ENCODE results near the gene B9D1. TPM values are rescaled to one million over a fixed set of nuclear protein-coding genes. Genes with fewer than 3 reads are reported as not detected.

The B9D1 gene
- total RNA-seq, 1 donor from 2014 or later, result 9.4 TPM

DNA sequence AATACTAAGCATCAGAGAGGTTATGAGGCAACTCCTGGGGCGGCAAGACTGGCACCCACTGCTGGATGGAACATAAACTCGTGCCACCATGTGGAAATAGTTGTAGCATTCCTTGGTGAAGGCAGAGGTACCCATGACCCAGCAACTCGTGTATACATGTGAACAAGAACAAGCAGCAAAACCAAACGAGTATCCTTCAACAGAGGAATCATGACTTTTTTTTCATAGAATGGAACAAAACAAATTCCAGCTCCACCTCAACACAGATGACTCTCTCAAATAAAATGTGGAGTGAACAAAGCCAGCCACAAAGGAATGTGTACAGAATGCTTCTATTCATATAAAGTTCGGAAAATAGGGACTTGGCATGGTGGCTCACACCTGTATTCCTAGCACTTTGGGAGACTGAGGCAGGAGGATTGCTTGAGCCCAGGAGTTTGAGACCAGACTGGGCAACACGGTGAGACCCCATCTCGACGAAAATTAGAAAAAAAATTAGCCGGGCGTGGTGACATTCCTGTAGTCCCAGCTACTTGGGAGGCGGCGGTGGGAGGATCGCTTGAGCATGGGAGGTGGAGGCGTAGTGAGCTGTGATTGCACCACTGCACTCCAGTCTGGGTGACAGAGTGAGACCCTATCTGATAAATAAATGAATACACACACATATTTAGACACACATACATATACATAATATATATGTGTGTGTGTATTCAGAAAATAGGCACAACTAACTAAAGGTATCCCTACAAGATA lies 35.3 kb downstream of the B9D1 start:
- peaks cover 8% of the 10 kb centered on the region for H3K36me3 Mint-ChIP-seq (ENCODE audit: low read depth)
- no peak overlapping the region for H3K27ac Mint-ChIP-seq (ENCODE audit: unreplicated experiment)
- TF ChIP-seq, protein P1, sequence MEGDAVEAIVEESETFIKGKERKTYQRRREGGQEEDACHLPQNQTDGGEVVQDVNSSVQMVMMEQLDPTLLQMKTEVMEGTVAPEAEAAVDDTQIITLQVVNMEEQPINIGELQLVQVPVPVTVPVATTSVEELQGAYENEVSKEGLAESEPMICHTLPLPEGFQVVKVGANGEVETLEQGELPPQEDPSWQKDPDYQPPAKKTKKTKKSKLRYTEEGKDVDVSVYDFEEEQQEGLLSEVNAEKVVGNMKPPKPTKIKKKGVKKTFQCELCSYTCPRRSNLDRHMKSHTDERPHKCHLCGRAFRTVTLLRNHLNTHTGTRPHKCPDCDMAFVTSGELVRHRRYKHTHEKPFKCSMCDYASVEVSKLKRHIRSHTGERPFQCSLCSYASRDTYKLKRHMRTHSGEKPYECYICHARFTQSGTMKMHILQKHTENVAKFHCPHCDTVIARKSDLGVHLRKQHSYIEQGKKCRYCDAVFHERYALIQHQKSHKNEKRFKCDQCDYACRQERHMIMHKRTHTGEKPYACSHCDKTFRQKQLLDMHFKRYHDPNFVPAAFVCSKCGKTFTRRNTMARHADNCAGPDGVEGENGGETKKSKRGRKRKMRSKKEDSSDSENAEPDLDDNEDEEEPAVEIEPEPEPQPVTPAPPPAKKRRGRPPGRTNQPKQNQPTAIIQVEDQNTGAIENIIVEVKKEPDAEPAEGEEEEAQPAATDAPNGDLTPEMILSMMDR (IDR thresholded peaks at IDR 0.05), result no peak
- H3K4me1 Mint-ChIP-seq (ENCODE audit: low read depth), result peaks cover 29% of the 10 kb centered on the region
- H3K9me3 Mint-ChIP-seq (ENCODE audit: low read depth), result peaks cover 7% of the 10 kb centered on the region
- no peak for DNase-seq (ENCODE audit: low spot score)
- no peaks in the 10 kb centered on the region for H3K27me3 Mint-ChIP-seq (ENCODE audit: low read depth)
- no peak overlapping the region for H3K4me3 Mint-ChIP-seq (ENCODE audit: unreplicated experiment)

DNA sequence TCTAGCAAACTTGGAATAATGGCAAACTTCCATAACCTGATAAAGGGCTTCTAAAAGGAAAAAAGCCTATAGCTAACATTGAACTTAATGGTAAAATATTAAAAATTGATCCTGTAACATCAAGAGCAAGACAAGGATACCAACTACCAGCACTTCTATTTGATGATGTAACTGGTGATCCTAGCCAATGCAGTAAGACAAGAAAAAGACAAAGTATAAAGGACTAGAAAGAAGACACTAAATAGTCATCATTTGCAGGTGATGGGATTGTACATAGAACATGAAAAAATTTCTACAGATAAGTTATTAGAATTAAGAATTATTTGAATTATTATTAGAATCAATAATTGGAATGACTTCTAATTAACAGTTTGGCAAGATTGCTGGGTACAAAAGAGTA lies 37.0 kb downstream of the B9D1 start:
- Mint-ChIP-seq H3K27ac (ENCODE audit: unreplicated experiment) (no peak overlapping the region), H3K27me3 (ENCODE audit: low read depth) (no peaks in the 10 kb centered on the region), H3K36me3 (ENCODE audit: low read depth) (peaks cover 8% of the 10 kb centered on the region), H3K4me1 (ENCODE audit: low read depth) (peaks cover 14% of the 10 kb centered on the region), H3K9me3 (ENCODE audit: low read depth) (peaks cover 7% of the 10 kb centered on the region), H3K4me3 (ENCODE audit: unreplicated experiment) (no peak overlapping the region)
- DNase-seq (ENCODE audit: low spot score), result no peak
- TF ChIP-seq, protein P1 (IDR thresholded peaks at IDR 0.05), result no peak

DNA sequence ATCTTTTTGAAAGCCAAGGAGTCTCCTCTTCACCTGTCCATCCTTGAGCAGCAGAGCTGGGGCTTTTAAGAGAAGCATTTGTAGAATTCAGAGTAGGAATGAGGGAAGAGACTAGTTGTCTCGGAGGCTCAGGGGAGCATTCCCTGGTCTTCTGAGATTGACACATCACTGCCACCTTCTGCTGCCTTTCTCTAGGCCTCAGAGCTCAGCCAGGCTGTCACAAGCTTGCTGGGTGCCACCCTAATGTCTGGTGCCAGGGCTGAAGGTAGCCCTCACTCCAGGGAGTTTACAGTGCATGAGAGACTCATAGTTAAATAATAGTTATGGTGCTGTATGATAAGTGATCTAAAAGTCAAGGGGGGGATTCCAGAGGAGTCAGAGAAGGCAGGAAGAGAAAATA lies 39.7 kb downstream of the B9D1 start:
- Mint-ChIP-seq H3K27ac (ENCODE audit: unreplicated experiment) (no peak overlapping the region), H3K9me3 (ENCODE audit: low read depth) (peaks cover 7% of the 10 kb centered on the region), H3K4me3 (ENCODE audit: unreplicated experiment) (no peak overlapping the region), H3K4me1 (ENCODE audit: low read depth) (peaks cover 8% of the 10 kb centered on the region), H3K36me3 (ENCODE audit: low read depth) (peaks cover 8% of the 10 kb centered on the region), H3K27me3 (ENCODE audit: low read depth) (no peaks in the 10 kb centered on the region)
- no peak for DNase-seq (ENCODE audit: low spot score)
- TF ChIP-seq, protein P1 (IDR thresholded peaks at IDR 0.05), result no peak

DNA sequence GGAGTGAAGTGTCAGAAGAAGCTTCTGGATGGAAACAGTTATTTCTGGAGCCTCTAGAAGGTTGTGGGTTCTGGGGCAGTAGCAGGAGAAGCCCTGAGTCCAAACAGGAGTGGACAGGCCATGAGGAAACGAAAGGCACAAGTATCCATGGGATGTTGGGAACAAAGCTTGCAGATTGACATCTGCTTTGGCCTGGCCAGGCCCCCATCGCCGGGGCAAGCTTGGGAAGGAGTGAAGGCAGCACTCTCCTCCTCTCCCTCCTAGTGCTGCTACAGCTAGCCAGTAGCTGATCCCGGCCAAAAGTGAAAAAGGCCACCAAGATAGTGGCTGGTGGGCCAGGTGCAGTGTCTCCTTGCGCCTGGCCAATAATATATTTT lies 40.4 kb downstream of the B9D1 start:
- Mint-ChIP-seq H3K36me3 (ENCODE audit: low read depth) (peaks cover 8% of the 10 kb centered on the region), H3K4me1 (ENCODE audit: low read depth) (peaks cover 12% of the 10 kb centered on the region), H3K27me3 (ENCODE audit: low read depth) (no peaks in the 10 kb centered on the region), H3K27ac (ENCODE audit: unreplicated experiment) (no peak overlapping the region), H3K9me3 (ENCODE audit: low read depth) (peaks cover 7% of the 10 kb centered on the region), H3K4me3 (ENCODE audit: unreplicated experiment) (no peak overlapping the region)
- DNase-seq (ENCODE audit: low spot score), result no peak
- TF ChIP-seq, protein P1 (IDR thresholded peaks at IDR 0.05), result no peak

DNA sequence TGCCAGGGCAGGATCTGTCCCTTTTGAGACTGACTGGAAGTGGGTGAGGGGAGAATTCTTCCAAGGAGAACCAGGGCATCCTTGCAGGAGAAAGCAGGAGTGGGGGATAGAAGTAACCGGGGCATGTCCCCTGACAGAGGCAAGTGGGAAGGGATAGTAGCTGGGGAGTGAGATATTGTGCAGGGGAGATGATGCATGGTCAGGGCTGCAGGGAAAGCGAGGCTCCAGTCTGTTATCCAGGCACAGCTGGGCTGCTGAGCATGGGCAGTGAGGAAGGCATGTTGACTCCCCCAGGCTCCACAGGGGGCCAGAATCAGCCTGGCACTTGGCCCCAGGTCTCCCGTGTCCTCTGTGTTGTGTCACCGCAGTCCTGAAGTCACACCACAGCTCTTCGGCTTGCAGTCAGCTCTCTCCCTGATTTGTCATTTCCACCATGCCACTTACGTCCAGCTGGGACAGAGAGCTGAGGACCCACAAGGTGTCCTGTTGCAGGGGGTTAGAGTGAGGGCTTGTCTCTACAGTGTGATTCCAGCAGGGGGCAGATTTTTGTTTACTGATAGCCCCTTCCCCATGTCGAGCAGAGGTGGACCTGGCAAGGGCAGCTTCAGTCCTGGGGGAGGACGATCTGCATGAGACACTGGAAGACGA lies 40.9 kb downstream of the B9D1 start:
- Mint-ChIP-seq H3K27me3 (ENCODE audit: low read depth) (no peaks in the 10 kb centered on the region), H3K4me1 (ENCODE audit: low read depth) (peaks cover 12% of the 10 kb centered on the region), H3K36me3 (ENCODE audit: low read depth) (peaks cover 8% of the 10 kb centered on the region), H3K9me3 (ENCODE audit: low read depth) (peaks cover 7% of the 10 kb centered on the region), H3K4me3 (ENCODE audit: unreplicated experiment) (no peak overlapping the region), H3K27ac (ENCODE audit: unreplicated experiment) (no peak overlapping the region)
- TF ChIP-seq, protein P1 (IDR thresholded peaks at IDR 0.05), result peak; percentile 38
- DNase-seq (ENCODE audit: low spot score), result no peak

All from chondrocyte (in vitro differentiated cells).